Measurements from ENCODE around the gene VRK2.

Gene VRK2
- total RNA-seq = 24.1 to 25.6 reads per million in 2 donors

DNA sequence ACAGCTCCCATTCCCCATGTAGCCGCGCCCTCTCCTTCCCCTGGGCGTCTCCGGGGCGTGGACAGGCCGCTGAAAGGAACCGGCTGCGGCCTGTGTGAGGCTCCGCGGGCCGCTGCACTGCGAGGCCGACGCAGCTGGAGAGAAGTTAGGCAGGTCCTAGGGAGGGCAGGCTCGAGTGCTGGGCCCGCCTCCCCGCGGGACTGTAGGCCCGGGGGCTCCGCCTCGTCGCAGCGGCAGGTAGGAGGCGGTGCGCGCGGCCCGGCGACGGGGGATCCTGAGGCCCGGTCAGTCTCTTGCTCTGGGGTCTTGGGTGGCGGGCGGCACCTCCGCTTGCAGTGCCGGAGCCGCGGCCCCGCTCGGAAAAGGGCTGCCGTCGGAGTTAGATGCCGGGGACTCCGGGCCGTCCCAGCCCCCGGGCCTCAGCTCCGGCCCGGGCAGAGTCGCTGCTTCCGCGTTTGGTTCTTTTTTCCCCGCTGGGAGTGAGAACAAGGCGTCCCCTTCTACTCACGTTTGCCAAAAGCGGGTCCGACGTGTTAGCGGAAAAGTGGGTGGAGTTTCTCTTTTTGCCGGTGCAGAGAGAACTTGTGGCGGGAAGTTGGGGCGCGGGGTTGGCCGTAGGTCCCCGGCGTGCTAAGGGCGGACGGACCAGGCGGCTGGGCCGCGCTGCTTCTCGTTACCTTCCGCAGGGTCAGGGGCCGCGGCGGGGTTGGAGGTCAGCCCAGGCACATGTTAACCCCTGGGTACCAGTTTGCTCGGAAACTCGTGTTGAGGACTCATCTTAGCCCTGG, at the start of gene VRK2:
TSS of gene VRK2 (plus strand) at position 222 of the 788 bp plus-strand sequence. CDS start 2,026 bp downstream, outside the sequence.
- DNase-seq = peak; percentile 69

DNA sequence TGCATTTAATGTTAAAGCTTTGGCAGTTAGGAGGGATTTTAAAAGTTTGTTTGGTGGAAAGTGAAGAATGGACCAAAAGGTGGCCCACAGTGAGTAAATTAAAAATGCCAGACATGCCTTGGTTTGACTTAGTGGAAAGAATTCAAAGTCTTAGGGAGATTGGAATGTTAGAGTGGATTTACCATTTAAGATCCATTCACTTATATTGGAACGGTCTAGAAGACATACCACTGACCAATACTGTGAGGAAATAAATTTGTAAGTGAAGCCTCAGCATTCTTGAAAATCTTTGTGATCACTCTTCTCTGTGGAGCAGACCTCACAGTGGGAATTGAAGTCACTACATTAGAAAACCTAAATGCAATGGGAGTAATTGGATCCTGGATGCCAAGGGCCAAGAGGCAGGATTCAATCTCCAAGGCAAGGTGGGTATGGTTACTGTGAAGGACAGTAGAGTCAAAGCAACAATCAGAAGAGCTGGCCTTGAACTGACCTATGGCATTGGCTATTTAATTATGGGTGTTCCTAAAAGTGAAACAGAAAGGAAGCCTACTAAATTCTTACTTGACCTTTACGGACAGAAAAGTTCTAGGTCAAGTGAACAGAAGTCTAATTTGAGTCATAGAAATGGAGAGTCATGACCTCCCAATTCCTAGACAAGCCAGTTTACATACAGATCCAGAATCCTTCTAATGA, 40.2 kb upstream of the VRK2 start:
- no peak for DNase-seq

DNA sequence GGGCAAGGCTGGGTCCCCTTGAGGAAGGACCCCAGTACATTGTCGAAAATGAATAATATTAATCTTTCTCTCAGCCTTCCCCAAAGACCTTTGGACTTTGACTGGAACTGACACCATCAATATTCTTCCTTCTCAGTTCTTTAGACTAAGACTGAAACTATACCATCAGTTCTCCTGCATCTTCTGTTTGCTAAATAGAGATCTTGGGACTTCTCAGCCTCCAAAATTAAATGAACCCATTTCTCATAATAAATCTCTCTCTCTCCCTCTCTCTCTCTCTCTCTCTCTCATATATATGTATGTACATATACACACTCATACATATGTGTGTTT, 39.7 kb upstream of the VRK2 start:
- DNase-seq = no peak

DNA sequence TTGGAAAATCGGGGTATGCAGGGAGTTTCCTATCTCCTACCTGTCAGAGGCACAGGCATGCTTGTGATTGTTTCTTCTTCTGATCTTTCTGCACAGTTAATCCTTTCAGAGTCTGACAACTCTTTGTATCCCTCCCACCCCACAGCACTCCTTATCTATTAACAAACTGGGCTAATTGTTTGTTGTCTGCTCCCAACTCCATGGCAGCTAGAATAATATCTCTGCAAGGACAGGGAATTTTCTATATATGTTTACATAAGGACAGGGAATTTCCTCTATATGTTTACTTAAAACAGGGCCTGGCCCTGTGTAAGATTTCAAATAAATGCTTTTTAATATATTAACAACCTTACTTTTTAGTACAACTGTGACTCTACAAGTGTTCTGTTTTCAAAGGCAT, 36.0 kb upstream of the VRK2 start:
- DNase-seq = no peak

DNA sequence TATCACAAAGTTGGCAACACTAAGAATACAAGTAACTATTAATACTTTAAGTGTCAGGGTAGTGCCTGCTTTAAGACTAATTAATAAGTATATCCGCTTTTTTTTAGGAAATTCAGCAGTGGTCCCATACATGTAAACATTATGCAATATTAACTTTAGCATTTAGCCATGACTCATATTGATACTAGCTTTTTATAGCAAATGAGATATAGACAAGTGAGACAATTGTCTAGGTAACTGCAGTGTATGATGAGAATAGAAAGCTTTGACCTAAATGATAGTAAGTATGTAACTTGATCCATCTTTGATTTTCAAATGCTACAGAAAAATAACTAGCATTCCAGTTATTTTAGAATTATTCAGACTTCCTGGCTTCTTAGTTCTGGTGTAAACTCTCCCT, 27.4 kb upstream of the VRK2 start:
- no peak for DNase-seq

DNA sequence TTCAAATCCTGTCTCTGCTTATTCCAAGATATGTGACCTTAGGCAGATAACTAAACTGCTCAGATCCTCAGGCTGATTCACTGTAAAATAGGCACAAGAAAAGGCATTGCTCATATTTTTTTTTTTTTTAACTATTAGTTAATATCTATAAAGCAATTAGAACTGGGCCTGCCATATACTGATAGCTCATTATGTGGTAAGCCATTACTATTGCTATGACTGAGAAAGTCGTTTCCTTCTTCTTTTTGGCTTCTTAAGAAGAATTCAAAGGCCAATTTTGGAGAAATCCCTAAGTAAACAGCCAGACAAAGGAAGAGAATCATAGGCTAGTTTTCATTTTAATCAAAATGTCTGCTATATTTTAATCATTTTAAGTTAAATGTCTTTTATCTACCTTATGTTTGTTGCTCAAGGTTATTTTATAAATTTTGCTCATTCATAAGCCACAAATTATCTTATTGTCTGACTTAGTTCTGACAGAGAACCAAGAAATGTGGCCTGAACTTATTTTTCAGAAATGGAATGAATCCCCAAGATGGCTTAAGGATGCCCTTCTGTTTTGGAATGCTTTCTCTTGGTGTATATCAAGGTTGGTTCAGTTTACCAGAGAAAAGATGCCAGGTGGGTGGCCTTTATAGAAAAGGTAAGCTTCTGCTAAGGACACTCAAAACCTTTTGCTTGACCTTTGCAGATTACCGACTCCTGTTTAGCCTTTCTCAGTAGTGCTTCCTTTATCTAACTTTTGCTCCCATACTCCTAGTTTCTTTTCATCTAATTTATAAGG, 21.3 kb upstream of the VRK2 start:
- no peak for DNase-seq

DNA sequence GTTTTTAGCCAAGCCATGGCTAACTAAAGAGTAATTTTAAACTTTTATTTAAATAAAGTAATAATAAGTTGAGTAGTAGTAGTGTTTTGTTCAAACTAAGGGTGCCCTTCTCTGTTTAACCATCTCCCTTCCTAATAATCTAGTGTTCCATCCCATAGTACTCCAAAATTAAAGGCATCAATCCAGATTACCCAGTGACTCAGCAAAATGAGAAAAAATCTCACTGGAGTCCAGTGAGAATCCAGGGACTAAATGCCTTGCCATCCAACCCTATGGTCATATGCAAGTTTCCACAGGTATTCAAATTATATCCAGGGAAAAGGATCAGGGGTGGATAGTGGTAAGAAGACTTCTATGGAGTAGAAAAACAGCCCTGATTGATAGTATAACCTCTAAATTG, 19.6 kb upstream of the VRK2 start:
- DNase-seq = no peak

DNA sequence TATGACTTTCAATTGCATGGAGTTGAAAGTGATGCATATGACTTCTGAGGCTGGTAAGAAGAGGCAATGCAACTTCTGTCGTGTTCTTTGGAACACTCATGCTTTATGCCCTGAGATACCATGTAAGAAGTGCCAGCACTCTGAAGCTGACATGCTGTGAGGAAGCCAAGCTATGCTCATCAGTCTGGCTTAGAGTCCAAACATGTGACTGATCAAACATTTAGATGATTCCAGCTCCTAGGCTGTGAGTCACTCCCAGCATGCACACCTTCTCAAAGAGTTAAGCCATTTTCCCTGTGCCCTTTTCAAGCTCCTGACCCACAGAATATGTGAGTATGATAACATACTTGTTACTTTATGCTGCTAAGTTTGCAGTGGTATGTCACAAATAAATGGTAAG, 15.8 kb upstream of the VRK2 start:
- no peak for DNase-seq

DNA sequence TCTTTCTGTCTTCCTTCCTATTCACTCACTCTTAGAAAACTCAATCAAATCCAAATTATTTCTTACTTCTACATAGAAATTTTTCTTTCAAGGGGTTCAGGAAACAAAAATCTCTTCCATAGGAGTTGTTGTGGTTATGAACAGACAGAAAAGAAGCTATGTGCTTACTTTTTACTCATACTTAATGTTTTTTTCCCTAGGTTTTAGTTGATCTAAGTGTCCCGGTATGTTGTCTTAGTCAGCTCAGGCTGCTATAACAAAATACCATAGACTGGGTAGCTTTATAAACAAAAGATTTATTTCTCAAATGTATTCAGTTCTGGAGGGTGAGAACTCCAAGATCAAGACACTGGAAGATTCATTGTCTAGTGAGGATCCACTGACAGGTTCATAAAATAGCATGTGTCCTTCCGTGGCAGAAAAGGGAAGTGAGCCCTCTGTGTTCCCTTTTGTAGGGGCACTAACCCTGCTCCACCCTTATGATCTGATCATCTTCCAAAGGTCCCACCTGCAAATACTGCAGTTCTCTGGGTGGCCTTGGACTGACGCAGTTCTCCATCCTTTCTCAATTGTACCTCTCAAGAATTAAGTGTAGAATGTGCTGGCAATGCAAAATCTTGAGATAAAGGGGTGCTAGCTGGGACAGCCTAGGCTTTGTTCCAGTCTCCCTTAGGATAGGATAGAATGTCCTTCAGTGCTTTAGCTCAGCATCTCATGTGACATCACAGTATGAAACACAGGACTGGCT, 14.4 kb upstream of the VRK2 start:
- no peak for DNase-seq

DNA sequence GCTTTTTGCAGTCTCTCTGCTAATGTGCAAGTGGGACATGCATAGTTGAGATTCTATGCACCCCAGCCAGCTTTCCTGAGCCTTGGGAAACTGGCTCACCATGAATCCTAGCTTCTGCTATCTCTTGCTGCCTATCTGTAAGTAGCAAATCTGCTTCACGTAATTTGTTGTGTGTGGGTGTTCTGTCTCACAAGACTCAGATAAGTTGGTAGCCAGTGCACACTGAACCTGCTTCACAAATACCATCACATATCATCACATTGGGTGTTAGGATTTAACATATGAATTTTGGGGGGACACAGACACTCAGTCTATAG, 13.9 kb upstream of the VRK2 start:
- no peak for DNase-seq

DNA sequence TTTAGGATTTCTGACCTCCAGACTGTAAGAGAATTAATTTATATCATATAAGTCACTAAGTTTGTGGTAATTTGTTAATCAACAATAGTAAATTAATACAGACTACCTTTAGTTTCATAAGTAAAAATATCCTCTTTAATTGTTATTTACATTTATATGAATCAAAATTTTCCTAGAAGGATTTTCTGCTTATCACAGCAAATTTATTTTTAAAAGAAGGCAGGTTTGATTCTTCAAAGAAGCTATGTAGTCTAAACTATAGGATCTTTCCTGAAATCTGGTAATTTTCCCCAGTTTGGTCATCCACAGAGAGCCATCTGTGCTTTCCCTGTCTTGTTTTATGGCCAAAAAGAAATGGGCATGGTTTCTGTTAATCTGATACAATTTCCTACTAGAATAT, 13.1 kb upstream of the VRK2 start:
- DNase-seq = no peak

DNA sequence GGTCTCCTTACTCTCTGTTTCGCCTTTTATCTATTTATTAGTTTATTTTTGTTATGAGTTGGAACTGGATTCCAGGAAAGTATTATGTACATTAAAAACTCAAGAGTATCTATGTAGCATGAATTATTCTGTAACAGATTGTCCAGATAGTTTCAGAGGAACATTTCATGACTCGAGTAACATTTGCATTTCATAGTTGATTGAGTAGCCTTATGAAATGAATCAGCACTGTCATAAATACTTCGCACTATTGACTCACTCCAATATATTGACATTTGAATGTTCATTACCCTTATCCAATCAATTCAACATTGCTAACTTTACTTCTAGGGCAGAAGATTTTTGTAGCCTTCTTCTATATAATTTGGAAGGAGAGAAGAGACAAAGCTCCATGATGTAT, 11.3 kb upstream of the VRK2 start:
- no peak for DNase-seq

DNA sequence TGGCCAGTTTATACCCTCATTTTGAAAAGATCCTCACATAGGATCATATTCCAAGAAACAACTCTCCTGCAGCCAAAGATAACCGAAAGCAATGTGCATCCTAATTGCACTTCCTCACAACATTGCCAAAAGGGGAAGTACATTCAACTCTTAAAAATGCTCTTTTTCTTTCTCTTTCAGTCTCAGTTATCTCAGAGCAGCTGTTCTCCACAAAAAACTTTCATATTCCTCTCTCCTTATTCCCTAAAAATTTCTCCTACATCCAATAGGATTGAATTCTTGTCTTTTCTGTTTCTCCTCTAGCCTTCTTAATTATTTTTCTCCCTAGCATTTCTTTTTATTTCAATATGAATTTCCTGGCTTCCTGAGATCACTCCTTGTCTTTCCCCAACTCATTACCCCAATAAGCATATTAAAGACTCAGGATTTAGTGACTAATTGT, 7.4 kb upstream of the VRK2 start:
- DNase-seq = no peak

DNA sequence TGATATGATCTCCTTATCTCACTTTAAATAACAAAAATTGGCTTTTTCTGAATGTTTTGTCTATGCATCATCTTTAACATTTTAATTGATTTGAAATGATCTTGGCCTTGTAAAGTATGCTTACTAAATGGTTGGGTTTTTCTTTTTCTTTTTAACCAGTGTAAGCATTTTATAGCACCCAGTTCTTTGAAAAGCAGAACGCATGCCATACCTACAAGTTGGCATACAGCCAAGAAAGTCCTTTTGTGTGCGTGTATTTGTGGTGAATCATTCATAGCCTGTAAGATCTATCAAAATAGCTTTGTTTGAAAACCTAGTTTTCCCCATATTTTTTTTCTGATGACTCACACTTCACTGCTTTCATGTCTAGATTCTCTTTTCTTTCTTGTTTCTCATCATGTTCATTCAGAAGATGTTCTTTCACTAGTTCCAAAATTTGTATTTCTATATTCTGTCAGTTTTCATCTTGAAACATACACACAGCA, 4.1 kb upstream of the VRK2 start:
- DNase-seq = no peak

DNA sequence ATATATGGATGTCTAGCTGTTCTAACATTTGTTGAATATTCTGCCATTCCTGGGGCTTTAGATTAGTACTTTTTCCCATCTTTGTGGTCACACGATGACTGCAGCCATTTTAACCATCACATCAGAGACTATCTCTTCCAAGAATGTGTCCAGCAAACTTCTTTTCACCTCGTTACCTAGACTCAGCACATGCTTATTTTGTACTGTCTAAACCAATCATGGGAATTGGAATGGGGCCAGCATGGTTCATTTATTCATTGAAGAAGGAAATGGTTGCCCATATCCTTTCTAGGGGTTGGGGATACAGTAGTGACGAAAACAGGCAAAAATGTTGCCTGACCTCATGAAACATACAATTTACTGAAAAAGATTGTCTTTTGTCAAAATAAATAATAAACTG, 2.5 kb upstream of the VRK2 start:
- DNase-seq = no peak

DNA sequence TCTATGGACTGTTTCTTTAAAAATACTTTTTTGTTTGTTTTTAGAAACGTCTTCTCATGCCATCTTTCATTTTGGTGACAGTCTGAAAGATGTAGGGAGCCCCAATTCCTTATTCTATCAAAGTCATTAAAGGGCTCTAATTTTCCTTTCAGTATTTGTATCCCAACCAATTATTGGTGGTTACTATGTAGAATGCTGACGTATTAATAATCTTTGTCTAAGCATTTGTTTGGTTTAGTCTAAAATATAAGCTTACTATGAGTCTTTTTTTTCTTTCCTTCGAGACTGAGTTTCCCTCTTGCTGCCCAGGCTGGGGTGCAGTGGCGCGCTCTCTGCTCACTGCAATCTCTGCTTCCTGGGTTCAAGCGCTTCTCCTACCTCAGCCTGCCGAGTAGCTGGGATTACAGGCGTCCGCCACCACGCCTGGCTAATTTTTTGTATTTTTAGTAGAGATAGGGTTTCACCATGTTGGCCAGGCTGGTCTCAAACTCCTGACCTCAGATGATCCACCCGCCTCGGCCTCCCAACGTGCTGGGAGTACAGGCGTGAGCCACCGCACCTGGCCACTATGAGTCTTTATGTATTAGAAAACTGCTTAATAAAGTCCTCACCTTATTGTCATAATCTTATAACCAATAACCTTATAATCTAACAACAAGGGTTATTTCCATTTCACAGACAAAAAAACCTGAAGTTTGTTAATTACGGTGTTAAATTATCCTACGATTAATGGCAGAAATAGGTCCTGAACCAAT, 849 bp upstream of the VRK2 start:
- no peak for DNase-seq

DNA sequence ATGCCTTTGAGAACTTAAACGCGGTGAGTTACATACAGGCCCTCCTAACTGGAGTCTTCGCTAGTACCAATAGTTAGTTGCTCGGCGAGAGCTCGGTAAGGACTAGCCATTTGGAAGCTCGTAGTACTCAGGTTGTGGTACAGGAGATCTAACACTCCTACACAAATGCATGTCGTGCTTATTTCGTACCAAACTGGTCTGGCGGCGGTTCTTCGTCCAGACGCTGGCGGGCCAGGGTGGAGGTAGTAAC, 346 bp upstream of the VRK2 start:
- no peak for DNase-seq

DNA sequence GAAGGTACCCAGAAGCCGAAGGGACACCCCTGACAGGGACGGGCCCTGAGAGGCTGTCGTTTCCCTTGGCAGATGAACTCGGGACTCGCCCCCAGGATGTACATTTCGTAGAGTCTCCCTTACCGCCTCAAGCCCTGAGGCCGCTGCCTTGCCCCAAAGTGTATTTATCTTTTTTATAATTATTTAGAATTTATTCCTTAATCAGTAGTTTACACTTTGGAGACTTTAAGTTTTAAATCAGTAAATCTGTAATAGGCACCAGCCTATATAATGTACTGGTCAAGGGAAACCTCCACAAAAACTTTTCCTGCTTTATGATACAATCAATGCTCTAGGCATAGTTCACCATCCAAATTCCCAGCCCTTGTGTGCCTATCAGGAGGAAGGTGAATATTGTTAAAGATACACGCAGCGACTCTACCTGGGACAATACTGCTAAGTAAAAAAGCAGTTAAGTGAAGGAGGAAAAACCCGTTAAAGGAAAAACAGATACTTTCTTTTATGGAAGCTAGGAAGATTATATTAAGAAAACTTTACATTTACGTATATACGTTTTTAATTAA, 848 bp downstream of the VRK2 start:
- DNase-seq = no peak

DNA sequence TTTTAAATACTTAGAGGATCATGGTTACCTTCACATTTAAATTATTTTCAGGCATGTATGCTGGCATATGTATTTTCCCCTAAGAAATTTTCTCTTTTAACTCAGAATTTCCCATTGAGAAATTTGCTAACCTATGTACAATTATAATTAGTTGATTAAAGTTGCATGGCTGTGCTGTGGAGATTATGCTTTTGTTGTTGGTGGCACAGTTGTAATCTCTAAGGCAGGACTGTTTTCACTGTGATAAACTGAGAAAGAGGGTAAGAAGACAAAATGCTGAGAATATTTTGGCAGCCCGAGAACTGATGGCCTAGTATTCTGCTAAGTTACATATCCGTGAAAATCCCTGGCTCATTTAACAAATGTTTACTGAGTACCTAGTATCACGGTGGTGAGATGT, 1.4 kb downstream of the VRK2 start:
- no peak for DNase-seq

DNA sequence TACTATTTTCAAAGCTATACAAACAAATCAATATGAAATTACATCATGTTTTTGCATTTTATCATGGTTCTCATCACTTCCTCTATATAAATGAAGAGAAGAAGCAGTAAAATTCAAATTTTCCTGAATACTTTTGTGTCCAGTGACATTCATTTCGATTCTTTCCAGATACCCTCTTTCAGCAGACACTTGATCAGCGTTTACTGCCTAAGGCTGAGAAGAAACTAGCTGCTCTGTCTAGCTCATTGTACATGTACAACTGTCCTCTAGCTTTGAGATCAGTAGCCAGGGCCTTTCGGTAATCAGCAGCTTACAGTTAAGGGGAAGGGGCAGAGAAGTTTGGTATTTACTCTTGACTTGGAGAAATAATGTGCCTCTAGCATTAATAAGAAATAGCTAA, 4.8 kb downstream of the VRK2 start:
- no peak for DNase-seq

DNA sequence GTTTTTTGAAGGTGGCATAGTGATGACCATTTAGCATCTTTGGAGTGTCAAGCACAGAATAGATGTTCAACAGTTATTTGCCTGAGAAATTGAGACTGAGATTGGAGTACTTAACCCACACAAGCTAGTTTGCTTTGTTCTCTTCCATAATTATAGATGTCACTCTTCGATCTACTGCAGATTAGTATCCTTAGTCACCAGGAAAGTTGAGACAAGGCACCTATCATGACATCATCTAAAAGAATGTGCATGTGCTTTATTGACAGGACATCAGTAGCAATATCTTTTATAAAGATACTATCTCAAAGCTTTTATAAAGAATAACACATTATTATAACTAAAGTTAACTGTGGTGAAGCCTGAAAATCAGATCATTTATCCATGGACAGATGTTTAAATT, 6.4 kb downstream of the VRK2 start:
- no peak for DNase-seq

DNA sequence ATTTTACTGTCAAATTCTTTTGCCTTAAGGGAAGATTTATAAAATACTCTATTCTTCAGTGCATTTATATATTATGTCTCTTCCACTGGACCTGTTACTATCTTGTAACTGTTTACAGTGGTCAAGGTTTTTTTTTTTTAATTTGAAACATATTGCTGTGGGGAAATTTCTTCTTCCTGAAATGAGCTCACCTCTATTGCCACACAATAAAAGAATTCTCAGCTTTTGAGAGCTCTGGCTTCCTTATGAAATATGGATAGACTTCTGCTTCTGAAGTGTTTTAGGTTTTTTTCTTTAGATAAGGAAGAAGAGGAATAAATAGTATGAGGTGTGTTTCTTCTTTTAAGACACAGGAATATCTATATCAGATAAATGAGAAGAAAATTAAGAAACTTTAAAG, 7.7 kb downstream of the VRK2 start:
- DNase-seq = no peak

Measured in T-helper 9 cell (primary cell).